ENCODE results near the gene THBS3. TPM values are rescaled to one million over a fixed set of nuclear protein-coding genes. Genes with fewer than 3 reads are reported as not detected.

The THBS3 gene
- total and polyA plus RNA-seq, 2 of the 13 experiments (the other 11 are each of a cell fraction or from before 2014, with no cell fraction given): 0.86 to 3.6 TPM

GRCh38 chr1:155167166-155168104, 40.3 kb downstream of the THBS3 start (continued):
- TF ChIP-seq ZNF512B (CRISPR knock-in tag; IDR thresholded peaks at IDR 0.05; ENCODE audit: borderline replicate concordance): no peak
- no peak for TF ChIP-seq ZNF597 (CRISPR knock-in tag; IDR thresholded peaks at IDR 0.05)
- TF ChIP-seq CREB1 (IDR thresholded peaks at IDR 0.05): no peak
- no peak for TF ChIP-seq CREB1 (CRISPR knock-in tag; IDR thresholded peaks at IDR 0.05)
- 0 out of 2 replicates have a peak, but pooled peaks have one; percentile 34 for TF ChIP-seq ZNF724P (CRISPR knock-in tag; IDR thresholded peaks at IDR 0.05; ENCODE audit: borderline replicate concordance)
- no peak for TF ChIP-seq FOXC1 (CRISPR knock-in tag; IDR thresholded peaks at IDR 0.05; ENCODE audit: borderline replicate concordance)
- no peak for TF ChIP-seq MLLT10 (CRISPR knock-in tag; IDR thresholded peaks at IDR 0.05)
- no peak for TF ChIP-seq RBM39 (IDR thresholded peaks at IDR 0.05; ENCODE audit: low read depth, low read length, poor library complexity, severe bottlenecking)
- 0 out of 2 replicates have a peak, but pooled peaks have one; percentile 43 for TF ChIP-seq ZNF160 (CRISPR knock-in tag; IDR thresholded peaks at IDR 0.05)
- peak; percentile 23; the same call in 1 of the 2 replicates for TF ChIP-seq MXD4 (CRISPR knock-in tag; IDR thresholded peaks at IDR 0.05)
- TF ChIP-seq GFI1 (CRISPR knock-in tag; IDR thresholded peaks at IDR 0.05; ENCODE audit: borderline replicate concordance): no peak
- TF ChIP-seq SRY (CRISPR knock-in tag; IDR thresholded peaks at IDR 0.05): no peak
- no peak for TF ChIP-seq BRF2 (CRISPR knock-in tag; IDR thresholded peaks at IDR 0.05)
- TF ChIP-seq REPIN1 (CRISPR knock-in tag; IDR thresholded peaks at IDR 0.05; ENCODE audit: borderline replicate concordance, low read depth): no peak
- peak; percentile 66; the same call in 1 of the 2 replicates for TF ChIP-seq NRL (CRISPR knock-in tag; IDR thresholded peaks at IDR 0.05; ENCODE audit: borderline replicate concordance)
- no peak for TF ChIP-seq ARNT (IDR thresholded peaks at IDR 0.05)
- peak; percentile 90 for TF ChIP-seq HNRNPL (IDR thresholded peaks at IDR 0.05; ENCODE audit: low read depth, low read length)
- no peak for TF ChIP-seq AHDC1 (CRISPR knock-in tag; IDR thresholded peaks at IDR 0.05; ENCODE audit: borderline replicate concordance)
